ENCODE results near the gene RETREG2. TPM values are rescaled to one million over a fixed set of nuclear protein-coding genes. Genes with fewer than 3 reads are reported as not detected.

RETREG2 gene
- total RNA-seq, 4 donors from 2014 or later = 18.2 to 216 (median 74.9) TPM

DNA sequence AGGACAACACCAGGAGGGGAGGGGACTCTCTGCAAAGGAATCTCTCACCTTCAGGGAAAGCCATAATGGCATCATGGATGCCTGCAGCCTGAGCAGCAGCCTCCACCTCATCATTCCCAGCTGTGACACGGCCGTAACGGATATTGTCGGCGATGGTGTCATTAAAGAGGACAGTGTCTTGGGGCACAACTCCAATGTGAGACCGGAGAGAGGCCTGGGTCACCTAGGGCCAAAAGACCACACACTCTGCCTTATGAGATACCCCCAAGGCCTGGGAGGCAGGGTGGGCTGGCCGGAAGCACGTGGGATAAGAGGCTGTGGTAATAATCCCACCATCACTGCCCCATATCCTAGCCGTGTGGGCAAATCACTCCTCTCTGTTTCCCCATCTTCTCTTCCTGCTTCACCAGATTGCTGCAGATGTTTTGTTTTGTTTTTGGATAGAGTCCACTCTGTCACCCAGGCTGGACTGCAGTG, 32.8 kb downstream of the RETREG2 start:
- intact Hi-C loops (cut with DNase I; ENCODE audit: low total_unique reads) = no loop called here
- H3K27me3 ChIP-seq = no peaks in the 10 kb centered on the region
- no peak for TF ChIP-seq POLR2A (IDR thresholded peaks at IDR 0.05)
- TF ChIP-seq, protein P1, sequence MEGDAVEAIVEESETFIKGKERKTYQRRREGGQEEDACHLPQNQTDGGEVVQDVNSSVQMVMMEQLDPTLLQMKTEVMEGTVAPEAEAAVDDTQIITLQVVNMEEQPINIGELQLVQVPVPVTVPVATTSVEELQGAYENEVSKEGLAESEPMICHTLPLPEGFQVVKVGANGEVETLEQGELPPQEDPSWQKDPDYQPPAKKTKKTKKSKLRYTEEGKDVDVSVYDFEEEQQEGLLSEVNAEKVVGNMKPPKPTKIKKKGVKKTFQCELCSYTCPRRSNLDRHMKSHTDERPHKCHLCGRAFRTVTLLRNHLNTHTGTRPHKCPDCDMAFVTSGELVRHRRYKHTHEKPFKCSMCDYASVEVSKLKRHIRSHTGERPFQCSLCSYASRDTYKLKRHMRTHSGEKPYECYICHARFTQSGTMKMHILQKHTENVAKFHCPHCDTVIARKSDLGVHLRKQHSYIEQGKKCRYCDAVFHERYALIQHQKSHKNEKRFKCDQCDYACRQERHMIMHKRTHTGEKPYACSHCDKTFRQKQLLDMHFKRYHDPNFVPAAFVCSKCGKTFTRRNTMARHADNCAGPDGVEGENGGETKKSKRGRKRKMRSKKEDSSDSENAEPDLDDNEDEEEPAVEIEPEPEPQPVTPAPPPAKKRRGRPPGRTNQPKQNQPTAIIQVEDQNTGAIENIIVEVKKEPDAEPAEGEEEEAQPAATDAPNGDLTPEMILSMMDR (IDR thresholded peaks at IDR 0.05) = no peak
- H3K36me3 ChIP-seq = no peaks in the 10 kb centered on the region
- DNase-seq = no peak
- H3K4me1 ChIP-seq = peaks cover 0 to 7% of the 10 kb centered on the region in 2 donors
- no peaks in the 10 kb centered on the region for H3K9me3 ChIP-seq
- no peak overlapping the region for H3K4me3 ChIP-seq
- H3K27ac ChIP-seq = no peak overlapping the region

DNA sequence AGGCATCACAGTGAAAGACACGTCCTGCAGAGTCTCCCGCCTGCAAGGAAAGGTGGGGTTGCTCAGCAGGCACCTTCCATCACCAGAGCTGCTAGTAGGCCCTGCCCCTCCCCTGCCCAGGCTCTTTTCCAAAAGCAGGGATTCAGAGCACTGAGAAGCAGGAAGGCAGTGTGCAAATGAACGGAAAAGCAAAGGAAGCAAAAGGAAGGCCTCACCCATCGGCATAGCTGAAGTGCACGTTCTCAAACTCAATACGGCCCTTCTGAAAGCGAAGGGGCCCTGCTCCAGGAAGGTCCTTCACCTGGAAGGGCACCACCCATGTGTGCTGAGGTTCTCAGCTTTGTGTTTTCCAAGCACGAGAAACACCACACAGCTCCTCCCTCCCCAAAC, 34.9 kb downstream of the RETREG2 start:
- intact Hi-C loops (cut with DNase I; ENCODE audit: low total_unique reads) = no loop called here
- Histone ChIP-seq H3K36me3 (no peaks in the 10 kb centered on the region), H3K27me3 (no peaks in the 10 kb centered on the region), H3K4me3 (no peak overlapping the region), H3K9me3 (no peaks in the 10 kb centered on the region), H3K4me1 (peaks cover 0 to 6% of the 10 kb centered on the region in 2 donors), H3K27ac (no peak overlapping the region)
- no peak for DNase-seq
- TF ChIP-seq POLR2A (IDR thresholded peaks at IDR 0.05) = no peak
- TF ChIP-seq, protein P1 (IDR thresholded peaks at IDR 0.05) = no peak

DNA sequence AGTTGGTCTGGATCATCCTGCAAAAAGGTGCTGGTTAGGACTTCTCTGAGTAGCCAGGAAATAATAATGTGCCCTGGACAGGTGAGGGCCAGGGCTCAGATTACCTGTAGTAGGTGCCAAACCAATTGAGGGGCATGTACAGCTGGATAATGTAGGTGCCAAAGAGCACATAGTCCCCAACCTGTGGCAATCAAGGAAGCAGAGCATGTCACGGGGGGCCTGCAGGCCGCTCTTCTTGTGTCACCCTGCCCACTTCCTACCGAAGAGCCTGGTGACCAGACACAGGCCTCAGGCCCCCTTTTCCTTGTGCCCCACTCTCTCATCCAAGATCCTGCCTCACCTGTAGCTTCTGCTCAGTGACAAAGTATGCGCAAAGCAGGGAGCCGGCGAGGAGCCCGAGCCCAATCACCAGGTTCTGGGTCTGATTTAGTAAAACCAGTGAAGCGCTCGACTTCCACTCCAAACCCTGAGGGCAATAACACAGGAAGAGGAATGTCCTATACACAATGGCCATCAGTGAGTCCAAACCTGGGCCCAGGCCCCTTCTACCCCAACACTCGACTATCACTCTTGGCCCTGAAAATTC, 35.5 kb downstream of the RETREG2 start:
- intact Hi-C loops (cut with DNase I; ENCODE audit: low total_unique reads) = no loop called here
- no peak for DNase-seq

DNA sequence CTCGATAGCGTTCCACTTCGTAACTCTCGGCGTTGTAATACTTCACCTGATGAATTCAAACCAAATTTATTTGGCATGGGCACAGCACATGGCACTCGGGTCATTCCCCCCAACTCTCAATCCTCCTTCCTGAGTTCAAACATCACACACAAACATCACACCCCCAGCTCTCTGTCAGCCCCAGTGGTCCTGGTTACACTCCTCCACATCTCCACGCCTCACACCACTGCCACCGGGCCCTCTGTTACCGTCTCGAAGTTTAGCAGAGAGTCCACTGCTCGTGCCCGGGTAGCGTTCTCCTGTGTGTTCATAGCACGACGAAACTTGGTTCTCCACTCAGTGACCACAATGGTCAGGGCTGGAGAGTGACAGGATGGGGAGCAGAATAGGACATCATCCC, 36.1 kb downstream of the RETREG2 start:
- no peak for TF ChIP-seq POLR2A (IDR thresholded peaks at IDR 0.05)
- TF ChIP-seq, protein P1 (IDR thresholded peaks at IDR 0.05) = no peak
- intact Hi-C loops (cut with DNase I; ENCODE audit: low total_unique reads) = no loop called here
- no peaks in the 10 kb centered on the region for H3K27me3 ChIP-seq
- DNase-seq = no peak
- H3K4me3 ChIP-seq = no peak overlapping the region
- H3K27ac ChIP-seq = no peak overlapping the region
- H3K4me1 ChIP-seq = peaks cover 0 to 6% of the 10 kb centered on the region in 2 donors
- H3K9me3 ChIP-seq = no peaks in the 10 kb centered on the region
- no peaks in the 10 kb centered on the region for H3K36me3 ChIP-seq

More for the DNA sequence above, 35.5 kb downstream of the RETREG2 start:
- Histone ChIP-seq H3K27ac (no peak overlapping the region), H3K36me3 (no peaks in the 10 kb centered on the region), H3K4me3 (no peak overlapping the region), H3K27me3 (no peaks in the 10 kb centered on the region), H3K4me1 (peaks cover 0 to 5% of the 10 kb centered on the region in 2 donors), H3K9me3 (no peaks in the 10 kb centered on the region)
- TF ChIP-seq, protein P1 (IDR thresholded peaks at IDR 0.05) = no peak
- TF ChIP-seq POLR2A (IDR thresholded peaks at IDR 0.05) = no peak

DNA sequence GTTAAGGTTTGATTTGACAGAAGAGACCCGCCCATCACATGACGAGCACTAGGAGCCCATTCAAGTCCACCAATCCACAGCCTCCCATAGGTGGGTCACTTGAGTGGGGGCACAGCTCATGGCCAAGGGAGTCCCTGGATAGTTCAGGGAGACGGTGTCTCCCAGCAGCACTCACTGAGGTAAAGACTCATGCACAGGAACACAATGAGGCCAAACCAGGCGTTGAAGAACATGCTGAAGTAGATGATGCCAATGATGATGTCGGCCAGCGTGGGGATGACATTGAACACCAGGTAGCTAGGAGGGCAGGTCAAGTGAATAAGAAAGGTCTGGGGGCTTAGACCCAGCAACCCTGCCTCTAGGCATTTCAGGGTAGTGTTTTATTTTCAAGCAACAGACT, 36.7 kb downstream of the RETREG2 start:
- H3K27me3 ChIP-seq = no peaks in the 10 kb centered on the region
- H3K36me3 ChIP-seq = no peaks in the 10 kb centered on the region
- TF ChIP-seq, protein P1 (IDR thresholded peaks at IDR 0.05) = no peak
- TF ChIP-seq POLR2A (IDR thresholded peaks at IDR 0.05) = no peak
- DNase-seq = no peak
- H3K4me1 ChIP-seq = peaks cover 0 to 11% of the 10 kb centered on the region in 2 donors
- intact Hi-C loops (cut with DNase I; ENCODE audit: low total_unique reads) = loop anchor here (5.0 kb wide), 1 partner anchor 32 kb away; no protein-coding TSS in a partner anchor
- H3K27ac ChIP-seq = no peak overlapping the region
- no peaks in the 10 kb centered on the region for H3K9me3 ChIP-seq
- no peak overlapping the region for H3K4me3 ChIP-seq

Data from uterus (tissue), 4 donors.